Measurements from ENCODE around the gene C20orf173.
"Not testable (repeated sequence)": the region's sequence is repeated elsewhere in the genome, so short reads cannot be mapped to it uniquely, and the experiment has no call there.

The C20orf173 gene

DNA sequence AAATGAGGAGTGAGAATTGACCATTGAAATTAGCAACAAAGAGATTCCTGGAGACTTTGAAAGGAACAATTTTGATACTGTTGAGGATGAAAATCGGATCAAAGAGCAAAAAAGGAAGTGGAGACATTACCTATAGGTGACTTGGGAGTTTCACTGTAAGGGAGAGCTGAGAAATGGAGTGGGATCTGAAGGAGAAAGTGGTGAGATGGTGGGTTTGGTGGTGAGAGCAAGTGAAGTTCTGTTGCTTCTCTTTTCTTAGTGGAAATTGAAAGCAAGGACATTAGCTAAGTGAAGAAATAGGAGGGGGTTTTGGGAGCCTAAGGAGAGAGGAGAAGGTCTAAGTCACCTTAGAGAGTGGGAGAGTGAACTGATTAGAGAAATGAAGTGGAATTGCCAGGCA lies 16.7 kb upstream of the C20orf173 start:
- DNase-seq (ENCODE audit: low spot score), result no peak

DNA sequence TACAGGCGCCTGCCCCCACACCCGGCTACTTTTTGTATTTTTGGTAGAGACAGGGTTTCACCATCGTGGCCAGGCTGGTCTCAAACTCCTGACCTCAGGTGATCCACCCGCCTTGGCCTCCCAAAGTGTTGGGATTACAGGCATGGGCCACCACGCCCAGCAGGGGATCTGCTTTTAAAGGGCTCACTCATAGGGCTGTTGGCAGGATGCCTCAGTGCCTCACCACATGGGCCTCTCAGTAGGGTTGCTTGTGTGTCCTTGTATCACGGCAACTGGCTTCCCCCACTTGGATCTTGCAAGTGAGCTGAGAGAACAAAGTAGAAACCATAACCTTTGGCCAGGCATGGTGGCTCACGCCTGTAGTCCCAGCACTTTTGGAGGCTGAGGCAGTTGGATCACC lies 15.5 kb upstream of the C20orf173 start:
- DNase-seq (ENCODE audit: low spot score), result not testable (repeated sequence)

DNA sequence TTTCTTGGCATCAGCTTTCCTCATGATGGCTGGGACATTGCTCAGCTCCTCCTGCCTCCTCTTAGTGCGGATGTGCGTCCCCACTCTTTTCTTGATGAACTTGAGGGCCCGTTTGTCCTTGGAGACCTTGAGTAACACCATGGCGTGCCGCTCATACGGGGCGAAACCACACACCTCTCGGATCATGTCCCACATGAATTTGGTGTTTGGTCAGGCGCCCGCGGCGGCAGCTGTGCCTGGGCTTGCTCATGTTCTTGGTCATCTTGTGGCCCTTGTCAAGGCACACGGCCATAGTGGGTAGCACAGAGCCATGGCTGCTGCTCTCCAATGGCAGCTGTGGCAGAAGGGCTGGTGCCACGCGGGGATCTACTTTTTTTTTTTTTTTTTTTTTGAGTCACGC lies 15.0 kb upstream of the C20orf173 start:
- no peak for DNase-seq (ENCODE audit: low spot score)

DNA sequence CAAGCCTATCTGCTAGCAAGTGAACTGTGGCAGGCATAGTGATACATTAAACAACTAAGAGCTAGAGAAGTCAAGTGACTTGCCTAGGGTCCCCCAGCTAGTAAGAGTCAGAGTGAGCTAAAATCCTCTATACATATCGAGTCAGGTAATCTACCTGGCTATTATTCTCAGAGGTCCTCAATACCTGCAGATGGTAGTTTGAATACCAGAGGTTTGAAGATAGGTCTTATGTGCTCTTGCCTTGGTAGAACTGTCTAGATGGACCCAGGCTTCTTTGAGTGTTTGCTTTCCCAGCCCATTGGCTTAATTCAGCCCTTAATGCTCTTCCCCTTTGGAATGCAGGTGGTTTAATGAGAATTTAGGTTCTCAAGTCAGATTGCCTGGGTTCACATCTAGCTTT lies 13.5 kb upstream of the C20orf173 start:
- DNase-seq (ENCODE audit: low spot score), result no peak

DNA sequence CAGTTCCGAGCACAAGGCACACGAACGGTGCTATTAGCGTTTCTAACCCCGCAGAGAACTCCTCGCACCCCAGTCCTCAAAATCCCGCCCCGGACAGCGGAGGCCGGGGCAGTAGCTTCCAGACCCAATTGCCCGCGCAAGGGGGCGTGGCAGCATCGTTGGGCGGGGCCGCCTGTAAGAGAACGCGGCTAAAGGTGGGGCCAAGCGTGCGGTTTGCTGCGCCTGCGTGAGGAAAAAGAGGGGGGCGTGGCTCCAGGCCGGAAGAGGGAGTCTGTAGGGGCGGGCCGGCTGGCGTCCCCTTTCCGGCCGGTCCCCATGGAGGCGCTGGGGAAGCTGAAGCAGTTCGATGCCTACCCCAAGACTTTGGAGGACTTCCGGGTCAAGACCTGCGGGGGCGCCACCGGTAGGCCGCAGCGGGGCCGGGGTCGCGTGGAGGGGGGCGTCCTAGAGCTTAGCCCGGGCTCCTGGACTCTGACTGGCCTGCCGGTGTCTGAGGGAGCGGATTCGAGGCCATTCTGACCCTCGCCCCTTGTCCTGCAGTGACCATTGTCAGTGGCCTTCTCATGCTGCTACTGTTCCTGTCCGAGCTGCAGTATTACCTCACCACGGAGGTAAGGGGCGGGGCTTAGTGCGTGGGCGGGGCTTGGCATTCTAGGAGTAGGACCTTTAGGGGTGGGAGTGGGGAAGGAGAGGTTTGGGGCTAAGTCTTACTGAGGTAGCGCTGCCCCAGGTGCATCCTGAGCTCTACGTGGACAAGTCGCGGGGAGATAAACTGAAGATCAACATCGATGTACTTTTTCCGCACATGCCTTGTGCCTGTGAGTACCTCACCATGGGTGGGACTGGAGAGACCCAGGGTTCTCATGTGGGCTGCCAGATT lies 12.6 kb upstream of the C20orf173 start, which contains the start of gene ERGIC3:
Gene ERGIC3, plus strand, starts transcription at position 296 of the 880 bp plus-strand sequence. Its CDS starts 20 bp downstream, at position 316.
- DNase-seq (ENCODE audit: low spot score), result peak; percentile 97

DNA sequence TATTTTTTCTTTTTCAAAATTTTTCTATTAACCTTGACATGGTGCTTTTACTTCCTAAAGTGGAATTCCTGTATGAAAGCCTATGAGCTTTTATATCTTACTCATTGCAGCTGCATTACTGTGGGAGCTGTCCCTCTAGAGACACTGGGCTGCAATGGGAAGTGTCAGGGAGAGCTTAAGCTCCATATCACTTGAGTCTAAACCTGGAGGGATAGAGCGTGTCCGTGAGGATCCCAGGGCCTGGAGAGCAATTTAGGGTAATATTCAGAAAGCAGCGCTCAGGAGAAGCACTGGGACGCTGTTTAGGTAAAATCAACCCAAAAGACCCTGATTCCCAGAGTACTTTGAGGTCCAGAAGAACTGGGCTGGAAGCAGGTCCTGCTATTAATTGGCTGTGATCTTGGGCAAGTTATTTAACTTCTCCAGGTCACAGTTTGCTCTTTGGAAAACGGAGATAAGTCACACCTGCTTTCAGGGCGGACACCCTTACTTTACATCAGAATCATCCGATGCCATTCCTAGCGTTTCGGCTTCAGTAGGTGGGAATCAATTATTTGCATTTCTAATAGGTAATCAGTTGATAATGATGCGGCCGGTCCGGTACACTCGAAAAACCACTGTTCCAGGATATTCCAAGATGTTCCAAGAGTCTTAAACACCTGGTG lies 11.8 kb upstream of the C20orf173 start:
- DNase-seq (ENCODE audit: low spot score), result no peak

DNA sequence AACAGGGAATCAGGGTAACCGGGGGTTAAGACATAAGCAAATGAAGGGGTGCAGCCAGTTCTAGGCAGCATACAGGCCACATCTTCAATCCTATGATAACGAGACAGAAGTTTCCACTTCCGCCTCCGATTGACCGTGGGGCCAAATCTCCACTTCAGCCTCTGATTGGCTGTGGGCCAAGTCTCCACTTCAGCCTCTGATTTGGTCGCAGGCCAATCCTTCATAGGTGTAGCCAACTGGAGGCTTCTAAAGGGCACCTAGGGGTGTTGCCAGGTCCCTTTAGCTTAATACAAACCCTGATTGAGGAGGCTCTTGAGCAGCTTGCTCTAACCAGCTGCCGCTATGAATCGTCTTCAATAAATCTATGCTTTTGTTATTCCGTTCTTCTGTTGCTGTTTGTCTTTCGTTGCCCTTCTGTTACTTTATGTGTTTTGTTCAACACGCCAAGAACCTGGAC lies 10.3 kb upstream of the C20orf173 start:
- DNase-seq (ENCODE audit: low spot score), result peak; percentile 48

DNA sequence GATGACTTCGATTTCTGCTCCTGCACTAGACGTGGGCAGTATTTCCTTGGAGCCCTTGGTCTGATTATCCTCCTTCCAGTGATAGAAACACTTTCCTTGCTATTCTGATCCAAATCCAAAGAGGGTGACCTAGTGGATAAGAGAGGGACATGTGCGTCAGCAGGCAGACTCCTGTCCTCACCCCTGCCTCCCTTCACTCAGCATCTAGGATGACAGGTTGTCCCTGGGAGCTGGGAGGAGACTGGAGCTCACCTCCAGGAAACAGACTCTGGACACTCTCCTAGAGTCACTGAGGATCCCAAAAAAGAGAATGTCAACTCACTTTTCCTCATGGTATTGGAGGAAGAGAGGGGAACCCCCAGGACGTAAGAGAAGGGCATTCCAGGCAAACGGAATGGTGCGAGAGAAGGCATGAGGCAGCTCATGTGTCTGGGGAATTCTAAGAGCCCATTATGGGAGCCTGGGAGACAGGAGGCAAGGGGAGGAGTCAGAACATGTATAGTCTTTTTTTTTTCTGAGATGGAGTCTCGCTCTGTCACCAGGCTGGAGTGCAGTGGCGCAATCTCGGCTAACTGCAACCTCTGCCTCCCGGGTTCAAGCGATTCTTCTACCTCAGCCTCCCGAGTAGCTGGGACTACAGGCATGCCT lies 2.2 kb downstream of the C20orf173 start:
- no peak for DNase-seq (ENCODE audit: low spot score)

DNA sequence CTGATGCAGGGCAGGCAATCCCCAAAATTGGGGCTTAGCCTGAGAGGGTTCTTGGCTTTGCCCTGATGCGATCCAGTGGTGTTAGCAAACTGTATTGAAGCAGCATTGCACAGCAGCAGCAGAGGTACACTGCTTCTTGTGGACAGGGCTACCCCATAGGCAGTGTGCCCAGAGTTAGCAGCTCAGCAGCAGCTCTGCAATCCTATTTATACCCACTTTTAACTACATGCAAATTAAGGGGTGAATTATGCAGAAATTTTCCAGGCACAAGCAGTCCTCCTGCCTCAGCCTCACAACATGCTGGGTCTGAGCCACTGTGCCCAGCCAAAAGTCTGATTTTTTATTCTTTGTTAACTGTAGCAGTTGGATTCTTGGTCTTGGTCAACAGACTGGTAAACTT lies 3.8 kb downstream of the C20orf173 start:
- DNase-seq (ENCODE audit: low spot score), result no peak

DNA sequence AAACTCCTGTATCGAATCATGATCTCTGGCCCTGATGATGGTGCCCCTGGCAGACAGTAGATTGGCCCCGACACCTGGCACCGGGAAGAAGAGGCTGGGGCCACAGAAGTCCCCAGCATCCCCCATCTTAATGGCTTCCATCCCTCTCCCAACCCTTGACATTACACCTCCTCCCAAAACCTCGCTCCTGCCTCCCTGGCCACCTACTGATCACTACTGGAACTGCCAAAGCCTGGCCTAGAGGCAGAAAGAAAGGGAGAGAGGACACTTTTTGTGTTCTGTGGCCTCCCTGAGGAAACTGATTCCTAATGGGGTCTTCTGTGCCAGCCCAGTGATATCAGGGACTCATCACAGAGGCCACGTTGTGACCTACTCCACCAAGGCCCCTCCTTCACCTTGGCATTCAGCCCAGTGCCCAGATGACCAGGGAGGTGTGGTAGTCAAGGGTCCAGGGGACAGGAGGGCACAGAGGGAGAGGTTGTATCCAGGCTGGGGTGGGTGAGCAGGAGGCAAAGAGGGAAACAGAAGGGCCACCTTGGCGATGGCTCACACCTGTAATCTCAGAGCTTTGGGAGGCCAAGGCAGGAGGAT lies 6.1 kb downstream of the C20orf173 start:
- DNase-seq (ENCODE audit: low spot score), result peak; percentile 53

DNA sequence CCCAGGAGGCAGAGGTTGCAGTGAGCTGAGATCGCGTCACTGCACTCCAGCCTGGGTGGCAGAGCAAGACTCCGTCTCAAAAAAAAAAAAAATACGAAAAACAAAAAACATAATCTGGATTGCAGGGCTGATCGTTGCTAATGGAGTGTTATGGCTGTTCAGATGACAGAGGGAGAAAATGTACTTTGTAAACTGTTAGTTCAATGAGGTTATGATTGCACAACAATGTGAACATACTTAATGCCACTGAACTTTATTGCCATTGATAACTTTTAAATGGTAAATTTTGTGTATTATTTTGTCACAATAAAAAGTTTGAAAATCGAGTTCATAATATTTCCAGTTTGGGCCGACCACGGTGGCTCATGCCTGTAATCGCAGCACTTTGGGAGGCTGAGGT lies 10.5 kb downstream of the C20orf173 start:
- DNase-seq (ENCODE audit: low spot score), result no peak

DNA sequence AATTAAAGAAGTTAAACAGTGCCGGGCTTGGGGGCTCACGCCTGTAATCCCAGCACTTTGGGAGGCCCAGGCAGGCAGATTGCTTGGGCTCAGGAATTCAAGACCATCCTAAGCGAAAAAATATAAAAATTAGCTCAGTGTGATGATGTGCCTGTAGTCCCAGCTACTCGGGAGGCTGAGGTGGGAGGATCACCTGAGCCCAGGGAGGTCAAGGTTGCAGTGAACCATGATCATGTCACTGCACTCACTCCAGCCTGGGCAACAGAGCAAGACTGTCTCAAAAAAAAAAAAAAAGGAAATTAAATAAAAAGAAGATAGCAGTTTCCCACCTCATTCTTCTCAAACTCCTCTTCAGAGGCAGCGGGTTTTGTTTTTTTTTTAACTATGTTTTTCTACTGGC lies 11.7 kb downstream of the C20orf173 start:
- not testable (repeated sequence) for DNase-seq (ENCODE audit: low spot score)

DNA sequence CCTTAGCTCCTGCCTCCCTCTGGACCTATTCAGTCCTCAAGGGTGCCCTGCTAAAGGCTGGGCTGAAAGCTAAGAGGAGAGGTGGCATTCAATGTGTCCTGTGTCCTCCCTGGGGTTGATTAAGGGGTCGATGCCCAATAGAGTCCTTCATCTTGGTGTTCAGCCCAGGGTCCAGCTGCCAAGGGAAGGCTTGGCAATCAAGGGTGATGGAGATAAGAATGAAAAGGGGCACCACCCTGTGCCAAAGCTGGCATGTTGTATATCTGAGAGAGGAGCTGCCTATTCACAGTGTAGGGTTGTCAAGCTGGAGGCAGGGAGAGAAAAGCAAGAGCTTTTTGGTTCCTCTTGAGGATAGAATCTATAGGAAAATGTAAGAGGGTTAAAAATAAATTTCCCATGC lies 12.3 kb downstream of the C20orf173 start:
- DNase-seq (ENCODE audit: low spot score), result no peak

DNA sequence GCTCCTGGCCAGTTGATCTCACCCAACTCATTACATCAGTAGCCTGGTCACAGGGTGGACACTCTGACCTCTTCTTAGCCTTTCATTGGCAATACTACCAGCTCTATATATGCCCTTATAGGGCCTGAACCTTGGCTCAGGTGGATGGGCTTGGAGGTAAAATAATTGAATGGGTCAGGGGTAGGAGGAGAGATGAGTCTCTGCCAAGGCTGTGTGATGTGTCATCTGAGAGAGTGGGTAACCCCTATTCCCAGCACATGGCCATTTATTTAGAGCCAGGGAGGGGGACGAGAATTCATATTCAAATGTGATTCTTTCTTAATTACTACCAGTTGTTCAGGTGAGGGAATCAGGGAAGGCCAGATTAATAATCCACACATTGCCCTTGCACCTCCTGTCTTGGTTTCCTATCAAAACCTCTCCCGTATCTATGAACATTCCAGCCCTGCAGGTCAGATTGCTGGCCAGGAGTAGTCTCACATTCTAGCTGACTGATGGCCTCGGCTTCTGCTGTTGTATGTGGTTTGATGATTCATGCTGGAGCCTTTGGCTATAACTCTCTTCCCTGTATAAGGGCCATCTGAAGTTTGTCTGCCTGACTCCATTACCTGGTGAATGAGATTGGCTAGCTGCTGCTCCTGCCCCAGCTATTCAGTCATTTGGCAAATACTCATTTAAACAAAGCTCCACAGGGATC lies 13.4 kb downstream of the C20orf173 start:
- DNase-seq (ENCODE audit: low spot score), result no peak

DNA sequence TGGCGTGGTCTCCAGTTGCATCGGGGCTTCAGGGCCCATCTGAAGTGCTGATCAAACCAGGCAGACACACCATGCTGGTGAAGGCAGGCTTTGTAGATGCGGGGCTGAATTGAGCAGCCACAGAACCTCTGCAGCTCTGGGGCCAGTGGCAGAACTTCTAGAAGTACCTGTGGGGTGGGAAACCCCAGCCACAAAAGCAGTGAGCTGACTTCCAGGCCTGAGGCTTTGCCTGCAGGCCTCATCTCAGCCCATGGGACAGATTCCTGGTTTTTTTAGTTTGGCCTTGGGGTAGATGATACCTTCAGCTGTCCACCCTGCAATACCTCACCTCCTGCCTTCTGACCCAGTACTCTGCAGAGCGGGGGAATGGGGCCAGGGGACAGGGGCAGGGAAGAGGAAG lies 14.1 kb downstream of the C20orf173 start:
- no peak for DNase-seq (ENCODE audit: low spot score)

DNA sequence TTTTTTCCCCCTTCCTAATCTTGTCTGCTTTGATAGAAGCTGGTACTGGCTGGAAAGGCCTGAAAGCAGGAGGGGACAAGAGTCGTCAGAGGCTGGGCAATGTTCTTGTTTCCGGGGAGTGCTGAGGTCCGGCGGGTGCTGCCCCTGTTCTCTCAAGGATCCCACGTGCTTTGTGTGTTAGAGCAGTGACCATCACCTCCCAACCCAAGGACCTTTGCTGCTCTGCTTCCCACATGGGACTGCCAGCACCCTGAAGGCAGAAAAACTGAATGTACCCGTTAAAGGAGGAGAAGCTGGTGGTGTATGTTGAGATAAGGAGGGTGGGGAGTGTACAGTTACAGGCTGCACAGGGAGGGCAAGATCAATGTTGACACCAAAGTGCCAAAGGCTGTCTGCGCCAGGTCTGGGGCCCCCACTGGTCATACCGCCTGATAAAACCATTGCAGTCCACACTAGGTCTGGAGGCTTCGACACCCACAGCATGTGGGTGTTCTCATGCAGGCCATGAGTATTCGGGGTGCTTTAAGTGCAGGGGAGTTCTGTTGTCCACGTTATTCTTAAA lies 15.0 kb downstream of the C20orf173 start:
- DNase-seq (ENCODE audit: low spot score), result no peak

DNA sequence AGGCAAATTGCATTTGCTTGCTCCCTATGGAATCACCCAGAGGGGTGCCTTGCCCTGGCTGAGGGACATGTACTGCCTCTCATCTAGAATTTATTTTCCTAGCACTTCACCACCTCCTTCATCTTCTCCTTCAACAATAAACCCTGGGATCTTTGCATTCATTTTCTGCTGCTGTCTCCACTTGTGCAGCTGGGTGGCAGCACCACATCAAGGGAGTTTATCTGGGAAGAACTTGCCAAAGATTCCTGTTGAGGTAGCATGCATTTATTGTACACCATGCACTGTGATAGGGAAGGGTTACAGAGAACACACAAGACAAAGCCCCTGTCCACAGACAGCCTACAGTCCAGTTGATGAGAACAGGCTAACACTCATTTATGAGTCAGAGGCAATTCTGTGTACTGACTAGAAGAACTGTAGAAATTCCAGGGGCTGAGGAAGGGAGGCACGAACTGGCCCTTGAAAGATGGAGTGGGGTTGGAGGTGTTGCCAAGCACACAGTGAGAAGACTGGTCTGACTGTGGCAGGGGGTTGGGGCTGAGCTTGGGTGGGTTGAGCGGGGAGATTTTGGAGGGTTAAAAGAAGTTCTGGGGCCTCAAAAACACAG lies 17.5 kb downstream of the C20orf173 start:
- DNase-seq (ENCODE audit: low spot score), result peak; percentile 22

DNA sequence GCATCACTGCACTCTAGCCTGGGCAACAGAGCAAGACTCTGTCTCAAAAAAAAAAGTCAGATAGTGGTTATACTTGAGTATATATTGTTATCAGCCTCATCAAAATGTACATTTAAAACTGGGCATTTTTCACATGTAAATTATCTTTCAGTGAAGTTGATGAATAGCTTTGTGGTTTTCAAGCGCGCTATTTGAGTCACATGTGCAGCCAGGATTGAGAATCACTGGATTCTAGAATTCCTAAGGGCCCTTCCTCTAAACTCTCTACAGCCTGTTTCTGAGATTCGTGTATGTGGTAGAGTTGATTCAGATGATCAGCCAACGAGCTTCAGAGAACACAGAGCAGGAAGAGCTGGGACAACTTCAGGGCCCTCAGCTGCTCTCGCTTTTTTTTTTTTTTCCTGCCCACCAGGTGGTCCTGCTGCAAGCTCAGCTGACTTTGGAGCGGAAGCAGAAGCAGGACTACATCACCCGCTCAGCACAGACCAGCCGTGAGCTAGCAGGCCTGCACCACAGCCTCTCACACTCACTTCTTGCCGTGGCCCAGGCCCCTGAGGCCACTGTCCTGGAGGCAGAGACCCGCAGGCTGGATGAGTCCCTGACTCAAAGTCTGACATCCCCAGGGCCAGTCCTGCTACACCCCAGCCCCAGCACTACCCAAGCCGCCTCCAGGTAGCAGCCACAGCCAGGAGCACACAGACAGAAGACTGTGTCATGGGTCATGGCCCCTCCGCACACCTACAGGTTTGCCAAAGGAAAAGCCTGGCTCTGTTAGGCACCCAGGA lies 18.3 kb downstream of the C20orf173 start:
- DNase-seq (ENCODE audit: low spot score), result no peak

DNA sequence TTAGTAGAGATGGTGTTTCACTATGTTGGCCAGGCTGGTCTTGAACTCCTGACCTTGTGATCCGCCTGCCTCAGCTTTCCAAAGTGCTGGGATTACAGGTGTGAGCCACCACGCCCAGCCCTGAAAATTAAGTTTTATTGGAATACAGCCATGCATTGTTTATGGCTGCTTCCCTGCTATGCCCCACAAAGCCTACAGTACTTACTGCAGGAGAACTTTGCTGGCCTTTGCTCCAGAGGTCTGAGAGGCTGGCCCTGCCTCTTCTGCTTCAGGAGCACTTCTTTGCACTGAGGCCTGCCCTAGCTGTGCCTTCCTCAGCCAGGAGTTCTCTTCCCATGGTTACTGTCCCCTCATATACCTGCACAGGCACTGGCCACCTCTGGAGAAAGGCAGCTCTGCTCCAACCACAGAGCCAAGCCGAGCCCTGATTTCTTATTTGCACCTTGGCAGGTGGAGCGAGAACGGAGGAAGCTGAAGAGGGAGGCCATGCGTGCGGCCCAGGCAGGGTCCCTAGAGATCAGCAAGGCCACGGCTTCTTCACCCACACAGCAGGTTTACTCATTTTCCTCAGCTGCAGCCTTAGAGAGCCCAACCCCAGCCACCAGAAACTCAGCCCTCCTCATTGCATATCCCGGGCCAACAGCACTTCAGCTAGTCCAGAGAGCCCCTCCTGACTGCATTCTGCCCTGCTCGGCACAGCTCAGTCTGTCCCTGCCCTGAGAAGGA lies 20.8 kb downstream of the C20orf173 start:
- no peak for DNase-seq (ENCODE audit: low spot score)

Data from NAMALWA (cell line).